ENCODE results near the gene CSNK1G1. TPM values are rescaled to one million over a fixed set of nuclear protein-coding genes. Genes with fewer than 3 reads are reported as not detected.

The CSNK1G1 gene
- polyA plus RNA-seq, 1 donor from 2014 or later = 18.9 TPM

- no peak overlapping the region for H3K4me3 ChIP-seq (ENCODE audit: low read length)
- H3K9me2 ChIP-seq (ENCODE audit: insufficient read depth, low read length) = no peaks in the 10 kb centered on the region
- H2AFZ ChIP-seq (ENCODE audit: low read depth, low read length) = no peak overlapping the region
- H3K36me3 ChIP-seq (ENCODE audit: insufficient read depth, low read length) = no peaks in the 10 kb centered on the region
- H3K4me2 ChIP-seq (ENCODE audit: low read length) = no peak overlapping the region
- no peaks in the 10 kb centered on the region for H3K9me3 ChIP-seq (ENCODE audit: low read length)
- TF ChIP-seq SMC3 (conservative IDR thresholded peaks at IDR 0.05; ENCODE audit: poor library complexity) (no peak), MXI1 (conservative IDR thresholded peaks at IDR 0.05; ENCODE audit: poor library complexity, severe bottlenecking) (no peak), POLR2AphosphoS5 (IDR thresholded peaks at IDR 0.05) (no peak), RAD21 (conservative IDR thresholded peaks at IDR 0.05) (no peak), TAF1 (IDR thresholded peaks at IDR 0.05; ENCODE audit: low read depth) (no peak), EZH2 (IDR thresholded peaks at IDR 0.05; ENCODE audit: borderline replicate concordance, insufficient read depth, low read length, poor library complexity, severe bottlenecking) (no peak), REST (IDR thresholded peaks at IDR 0.05; ENCODE audit: borderline replicate concordance) (no peak), CTCF (IDR thresholded peaks at IDR 0.05; ENCODE audit: poor library complexity, severe bottlenecking) (no peak), EP300 (conservative IDR thresholded peaks at IDR 0.05; ENCODE audit: poor library complexity, severe bottlenecking) (no peak)
- no peak overlapping the region for H3K27ac ChIP-seq (ENCODE audit: low read length)
- no peaks in the 10 kb centered on the region for H4K20me1 ChIP-seq (ENCODE audit: insufficient read depth)
- no peaks in the 10 kb centered on the region for H3F3A ChIP-seq (ENCODE audit: insufficient read depth, low read length, poor library complexity, severe bottlenecking)
- no peaks in the 10 kb centered on the region for H3K79me2 ChIP-seq (replicated peaks; ENCODE audit: insufficient read depth, low read length)
- no peak overlapping the region for H3K9ac ChIP-seq (ENCODE audit: low read length)
- H3K27me3 ChIP-seq (ENCODE audit: insufficient read depth, low read depth, low read length) = no peaks in the 10 kb centered on the region
Measured at GRCh38 chr15:64285871-64286270, 70.1 kb downstream of the CSNK1G1 start.

GRCh38 chr15:64285150-64285549, 70.8 kb downstream of the CSNK1G1 start:
- Histone ChIP-seq H3K4me3 (ENCODE audit: low read length) (no peak overlapping the region), H3K4me2 (ENCODE audit: low read length) (no peak overlapping the region), H3K79me2 (replicated peaks; ENCODE audit: insufficient read depth, low read length) (no peaks in the 10 kb centered on the region), H3K9me2 (ENCODE audit: insufficient read depth, low read length) (no peaks in the 10 kb centered on the region), H3K27ac (ENCODE audit: low read length) (no peak overlapping the region), H3K36me3 (ENCODE audit: insufficient read depth, low read length) (no peaks in the 10 kb centered on the region), H4K20me1 (ENCODE audit: insufficient read depth) (no peaks in the 10 kb centered on the region), H2AFZ (ENCODE audit: low read depth, low read length) (no peak overlapping the region), H3F3A (ENCODE audit: insufficient read depth, low read length, poor library complexity, severe bottlenecking) (no peaks in the 10 kb centered on the region), H3K9ac (ENCODE audit: low read length) (no peak overlapping the region), H3K27me3 (ENCODE audit: insufficient read depth, low read depth, low read length) (no peaks in the 10 kb centered on the region), H3K9me3 (ENCODE audit: low read length) (no peaks in the 10 kb centered on the region)
- TF ChIP-seq SMC3 (conservative IDR thresholded peaks at IDR 0.05; ENCODE audit: poor library complexity) (no peak), EZH2 (IDR thresholded peaks at IDR 0.05; ENCODE audit: borderline replicate concordance, insufficient read depth, low read length, poor library complexity, severe bottlenecking) (no peak), POLR2AphosphoS5 (IDR thresholded peaks at IDR 0.05) (no peak), TAF1 (IDR thresholded peaks at IDR 0.05; ENCODE audit: low read depth) (no peak), RAD21 (conservative IDR thresholded peaks at IDR 0.05) (no peak), CTCF (IDR thresholded peaks at IDR 0.05; ENCODE audit: poor library complexity, severe bottlenecking) (no peak), REST (IDR thresholded peaks at IDR 0.05; ENCODE audit: borderline replicate concordance) (no peak), MXI1 (conservative IDR thresholded peaks at IDR 0.05; ENCODE audit: poor library complexity, severe bottlenecking) (no peak), EP300 (conservative IDR thresholded peaks at IDR 0.05; ENCODE audit: poor library complexity, severe bottlenecking) (no peak)
